ENCODE data around the gene TBC1D5.
"Not testable (repeated sequence)": the region's sequence is repeated elsewhere in the genome, so short reads cannot be mapped to it uniquely, and the experiment has no call there.

TBC1D5 gene

DNA sequence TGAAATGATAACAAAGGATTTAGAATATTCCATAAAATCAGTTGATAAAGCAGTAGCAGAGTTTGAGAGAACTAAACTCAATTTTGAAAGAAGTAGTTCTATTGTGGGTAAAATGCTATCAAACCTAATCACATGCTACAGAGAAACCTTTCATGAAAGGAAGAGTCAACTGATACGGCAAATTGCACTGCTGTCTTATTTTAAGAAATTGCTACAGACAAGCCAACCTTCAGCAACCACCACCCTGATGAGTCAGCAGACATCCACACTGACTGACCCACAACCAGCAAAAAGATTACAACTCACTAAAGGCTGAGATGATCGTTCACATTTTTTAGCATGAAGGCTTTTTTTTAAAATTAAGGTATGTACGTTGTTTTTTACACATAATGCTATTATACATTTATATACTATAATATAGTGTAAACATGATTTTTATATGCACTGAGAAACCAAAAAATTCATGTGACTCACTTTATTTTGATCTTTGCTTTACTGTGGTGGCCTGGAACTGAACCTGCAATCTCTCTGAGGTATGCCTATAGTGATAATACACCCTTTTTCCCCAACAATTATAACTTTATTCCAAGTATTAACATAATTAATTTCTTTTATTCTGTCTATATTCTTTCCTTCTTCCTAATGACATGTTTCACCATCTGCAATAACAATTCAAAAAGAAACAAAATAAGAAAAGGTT, 109.9 kb downstream of the TBC1D5 start:
- intact Hi-C loops (cut with DNase I): no loop called here
- no peak for DNase-seq

DNA sequence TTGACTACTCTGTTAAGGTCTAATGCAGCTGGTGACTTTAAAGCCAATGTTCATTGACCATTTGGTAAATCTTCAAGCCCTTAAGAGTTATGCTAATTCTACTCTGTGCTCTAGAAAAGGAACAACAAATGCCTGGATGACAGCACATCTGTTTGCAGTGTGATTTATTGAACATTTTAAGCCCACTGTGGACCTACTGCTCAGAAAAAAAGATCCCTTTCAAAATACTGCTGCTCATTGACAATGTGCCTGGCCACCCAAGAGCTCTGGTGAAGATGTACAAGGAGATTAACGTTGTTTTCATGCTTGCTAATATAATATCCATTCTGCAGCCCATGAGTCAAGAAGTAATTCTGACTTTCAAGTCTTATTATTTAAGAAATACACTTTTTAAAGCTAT, 110.8 kb downstream of the TBC1D5 start:
- DNase-seq: no peak
- intact Hi-C loops (cut with DNase I): no loop called here

DNA sequence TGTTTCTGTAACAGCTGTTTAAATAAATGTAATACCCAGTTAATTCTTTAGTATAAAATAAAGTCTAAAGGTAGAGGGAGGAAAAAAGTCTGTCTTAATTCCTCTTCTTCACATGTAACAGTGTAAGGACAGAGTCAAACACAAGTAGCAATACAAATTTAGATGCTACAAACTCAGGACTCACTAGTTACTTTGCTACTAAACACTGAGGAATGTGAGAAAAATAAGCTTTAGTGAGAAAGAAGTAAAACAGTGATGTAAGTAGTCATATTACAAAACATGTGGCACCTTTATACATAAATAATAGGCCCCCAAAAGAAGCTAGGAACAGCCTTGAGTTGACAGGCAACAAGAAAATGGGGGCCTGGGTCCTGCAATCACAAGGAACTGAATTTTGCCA, 113.0 kb downstream of the TBC1D5 start:
- DNase-seq: no peak
- intact Hi-C loops (cut with DNase I): no loop called here

DNA sequence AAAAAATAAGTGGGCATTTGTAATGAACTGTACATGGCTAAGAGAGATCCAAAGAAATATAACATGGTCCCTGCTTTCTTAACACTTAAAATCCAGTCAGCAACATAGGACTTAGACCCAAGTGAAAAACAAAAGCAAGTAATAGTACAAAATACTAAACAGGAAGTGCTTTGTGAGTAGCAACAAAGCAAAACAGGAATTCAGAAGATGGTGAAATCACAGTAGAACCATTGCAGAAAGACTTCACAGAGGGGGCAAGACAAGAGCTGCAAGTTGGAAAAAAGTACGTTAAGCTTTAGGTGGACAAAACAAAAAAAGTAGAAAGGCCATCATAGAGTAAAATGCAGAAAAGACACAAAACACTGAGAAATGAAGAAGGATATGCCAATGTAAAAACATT, 116.0 kb downstream of the TBC1D5 start:
- intact Hi-C loops (cut with DNase I): no loop called here
- no peak for DNase-seq

DNA sequence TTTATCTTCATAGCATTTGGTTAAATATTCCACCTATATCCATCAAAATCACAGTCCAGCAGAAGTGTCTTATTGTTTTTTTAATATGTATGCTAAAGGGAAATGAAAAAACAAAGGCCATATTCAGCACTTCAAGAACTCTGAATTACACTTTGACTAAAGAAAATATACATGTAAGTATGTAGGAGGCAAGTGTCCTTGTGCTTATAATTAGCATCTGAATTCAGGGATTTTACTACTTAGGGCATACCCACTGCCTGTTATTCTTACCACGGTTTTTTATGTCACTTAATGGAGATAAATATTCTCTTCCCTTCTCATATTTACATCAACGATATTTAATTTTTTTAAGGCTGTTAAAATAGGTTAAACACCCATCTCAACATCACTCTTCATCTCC, 117.3 kb downstream of the TBC1D5 start:
- intact Hi-C loops (cut with DNase I): no loop called here

DNA sequence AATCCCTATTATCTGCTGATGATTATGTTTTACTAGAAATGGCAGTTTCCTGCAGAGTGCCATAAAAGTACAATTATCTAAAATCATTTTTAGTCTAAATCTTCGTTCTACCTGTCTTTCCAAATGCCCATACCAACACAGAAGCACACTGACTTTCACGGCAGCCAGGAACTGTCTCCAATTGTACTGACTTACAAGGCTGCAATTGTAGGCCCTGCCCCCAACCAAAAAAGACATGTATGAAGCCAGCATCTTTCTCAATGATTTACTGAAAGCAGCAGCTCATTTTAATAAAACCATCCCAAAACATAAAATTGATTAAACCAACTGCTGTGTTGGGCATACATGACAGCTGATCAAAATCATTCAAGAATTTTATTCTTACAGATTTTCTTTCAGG, 119.0 kb downstream of the TBC1D5 start:
- intact Hi-C loops (cut with DNase I): no loop called here
- DNase-seq: peak in 29 of 42 donors; percentile 6 to 75 (median 38)

More for the DNA sequence above, 117.3 kb downstream of the TBC1D5 start:
- no peak for DNase-seq

DNA sequence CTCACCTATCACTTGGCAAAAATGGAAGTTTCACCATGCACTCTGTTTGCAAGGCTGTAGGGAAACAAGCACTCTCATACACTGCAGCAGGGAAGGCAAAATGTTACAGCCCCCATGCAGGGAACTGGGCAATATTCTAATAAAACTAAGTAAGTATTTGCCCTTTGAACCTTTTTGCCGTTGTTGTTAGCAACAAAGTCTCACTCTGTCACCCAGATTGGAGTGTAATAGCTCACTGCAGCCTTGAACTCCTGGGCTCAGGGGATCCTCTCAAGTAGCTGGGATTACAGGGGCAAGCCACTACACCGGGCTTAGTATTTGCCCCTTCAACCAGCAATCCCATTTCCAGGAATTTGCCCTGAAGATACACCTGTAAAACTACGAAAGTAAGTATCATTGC, 122.5 kb downstream of the TBC1D5 start:
- no peak for DNase-seq
- intact Hi-C loops (cut with DNase I): no loop called here

DNA sequence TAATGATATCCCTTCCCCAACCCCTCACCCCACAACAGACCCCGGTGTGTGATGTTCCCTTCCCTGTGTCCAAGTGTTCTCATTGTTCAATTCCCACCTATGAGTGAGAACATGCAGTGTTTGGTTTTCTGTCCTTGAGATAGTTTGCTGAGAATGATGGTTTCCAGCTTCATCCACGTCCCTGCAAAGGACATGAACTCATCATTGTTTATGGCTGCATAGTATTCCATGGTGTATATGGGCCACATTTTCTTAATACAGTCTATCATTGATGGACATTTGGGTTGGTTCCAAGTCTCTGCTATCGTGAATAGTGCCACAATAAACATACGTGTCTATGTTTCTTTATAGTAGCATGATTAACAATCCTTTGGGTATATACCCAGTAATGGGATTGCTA, 129.4 kb downstream of the TBC1D5 start:
- DNase-seq; intact Hi-C loops (cut with DNase I): not testable (repeated sequence)

DNA sequence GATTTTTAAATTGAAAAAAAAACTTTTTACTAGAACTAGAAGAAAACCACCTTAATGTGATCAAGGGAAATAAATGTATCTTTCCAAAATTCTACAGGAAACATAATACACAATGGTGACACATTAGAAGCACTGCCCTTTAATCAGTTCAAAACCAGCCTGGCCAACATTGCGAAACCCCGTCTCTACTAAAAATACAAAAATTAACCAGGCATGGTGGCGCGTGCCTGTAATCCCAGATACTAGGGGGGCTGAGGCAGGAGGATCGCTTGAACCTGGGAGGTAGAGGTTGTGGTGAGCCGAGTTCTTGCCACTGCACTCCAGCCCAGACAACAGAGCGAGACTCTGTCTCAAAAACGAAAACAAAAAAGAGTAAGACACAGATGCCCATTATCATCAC, 134.5 kb downstream of the TBC1D5 start:
- intact Hi-C loops (cut with DNase I): no loop called here
- no peak for DNase-seq

DNA sequence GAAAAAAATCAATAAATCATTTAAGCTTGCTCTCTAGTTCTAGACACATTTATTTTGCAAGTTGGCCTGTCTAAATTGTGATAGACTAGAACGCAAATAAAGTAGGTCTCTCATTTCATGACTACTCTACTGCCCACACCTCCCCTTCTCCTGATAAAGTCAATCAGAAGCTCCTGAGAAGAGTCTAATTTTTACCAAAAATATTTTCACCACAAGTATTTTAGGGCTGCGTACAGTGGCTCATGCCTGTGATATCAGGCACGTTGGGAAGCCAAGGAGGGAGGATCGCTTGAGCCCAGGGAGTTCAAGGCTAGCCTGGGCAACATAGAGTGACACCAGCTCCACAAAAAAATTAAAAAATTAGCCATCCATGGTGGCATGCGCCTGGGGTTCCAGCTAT, 136.5 kb downstream of the TBC1D5 start:
- intact Hi-C loops (cut with DNase I): no loop called here
- DNase-seq: no peak

DNA sequence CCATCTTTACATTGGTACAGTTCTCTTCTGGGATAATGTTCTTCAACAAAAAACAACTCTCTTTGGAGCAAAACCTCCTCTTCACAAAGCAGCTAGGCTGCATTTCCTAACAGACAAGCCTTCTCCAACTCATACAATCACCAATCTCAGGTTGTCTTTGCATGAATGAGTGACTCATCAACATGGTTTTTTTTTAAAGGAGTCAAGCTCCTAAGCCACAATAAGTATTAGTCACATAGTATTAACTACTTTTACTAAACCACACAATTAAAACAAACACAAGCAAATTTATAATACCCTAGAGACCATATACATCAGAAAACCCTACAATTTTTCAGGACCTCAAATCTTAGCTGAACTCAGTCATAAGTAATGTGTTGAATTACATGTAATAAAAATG, 137.4 kb downstream of the TBC1D5 start:
- peak in 1 of 42 donors; percentile 18 for DNase-seq
- intact Hi-C loops (cut with DNase I): no loop called here

DNA sequence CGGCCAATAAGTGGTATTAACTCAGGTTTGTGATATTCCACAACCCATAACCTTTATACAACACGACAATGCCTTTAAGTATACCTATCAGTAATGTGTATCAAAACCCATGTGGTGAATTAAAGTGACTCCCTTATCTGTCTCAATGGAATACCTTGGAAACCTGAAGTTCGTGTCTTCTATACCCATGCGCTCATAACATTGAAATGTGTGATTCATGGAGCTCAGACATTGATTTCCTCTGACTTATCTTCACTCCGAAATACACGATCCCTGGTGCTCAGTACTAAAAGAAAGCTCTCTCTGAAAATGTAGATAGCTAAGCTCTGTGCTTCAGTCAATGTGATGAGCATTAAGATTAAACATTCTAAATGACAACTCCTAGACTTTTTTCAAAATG, 140.3 kb downstream of the TBC1D5 start:
- intact Hi-C loops (cut with DNase I): no loop called here
- DNase-seq: no peak

DNA sequence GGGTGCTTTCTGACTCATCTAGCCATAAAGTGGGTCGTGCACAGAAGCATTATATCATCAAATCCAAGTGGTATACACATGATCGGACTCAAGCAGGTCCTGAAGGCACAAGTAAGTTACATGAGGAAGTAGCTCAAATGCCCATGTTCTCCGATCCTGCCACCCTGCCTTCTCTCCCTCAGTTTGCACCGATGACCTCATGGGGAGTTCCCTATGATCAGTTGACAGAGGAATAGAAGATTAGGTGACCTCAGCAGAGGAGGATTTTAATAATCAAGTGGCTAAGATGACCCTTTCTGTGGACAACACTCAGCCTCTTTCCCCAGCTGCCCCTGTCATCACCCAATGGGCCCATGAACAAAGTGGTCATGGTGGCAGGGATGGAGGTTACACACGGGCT, 149.5 kb downstream of the TBC1D5 start:
- intact Hi-C loops (cut with DNase I): no loop called here
- no peak for DNase-seq

DNA sequence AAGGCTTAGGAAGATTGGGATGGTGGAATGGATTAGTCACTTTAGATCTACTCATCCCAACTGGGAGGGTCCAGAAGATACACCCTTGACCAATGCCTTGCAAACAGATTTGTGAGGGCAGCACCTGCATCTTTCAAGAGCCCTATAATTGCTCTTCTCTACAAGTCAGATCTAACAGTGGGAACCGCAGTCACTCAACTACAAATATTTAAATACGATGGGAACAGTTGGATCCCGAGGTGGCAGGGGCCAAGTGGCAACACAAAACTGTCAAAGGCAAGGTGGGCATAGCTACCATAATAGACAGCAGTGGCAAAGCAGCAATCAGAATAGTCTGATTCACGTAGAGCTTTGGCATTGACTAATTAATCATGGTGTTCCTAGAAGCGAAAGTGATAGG, 152.0 kb downstream of the TBC1D5 start:
- DNase-seq: no peak
- intact Hi-C loops (cut with DNase I): no loop called here

DNA sequence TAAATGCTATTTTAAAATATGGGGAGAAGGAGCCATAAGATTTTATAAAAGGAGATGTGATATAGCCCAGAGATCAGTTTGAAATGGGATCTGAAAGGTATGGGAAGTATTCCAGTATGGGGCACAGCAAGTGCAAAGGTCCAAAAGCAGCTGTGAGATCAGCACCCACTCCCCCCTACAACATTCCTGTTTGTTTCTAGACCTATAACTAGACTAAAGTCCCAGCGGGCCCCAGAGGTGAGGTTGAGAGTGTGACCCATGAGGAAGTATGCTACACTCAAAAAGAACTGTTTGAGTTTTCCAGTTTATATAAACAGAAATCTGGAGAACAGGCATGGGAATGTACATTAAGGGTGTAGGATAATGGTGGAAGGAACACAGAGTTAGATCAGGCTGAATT, 152.5 kb downstream of the TBC1D5 start:
- intact Hi-C loops (cut with DNase I): no loop called here

DNA sequence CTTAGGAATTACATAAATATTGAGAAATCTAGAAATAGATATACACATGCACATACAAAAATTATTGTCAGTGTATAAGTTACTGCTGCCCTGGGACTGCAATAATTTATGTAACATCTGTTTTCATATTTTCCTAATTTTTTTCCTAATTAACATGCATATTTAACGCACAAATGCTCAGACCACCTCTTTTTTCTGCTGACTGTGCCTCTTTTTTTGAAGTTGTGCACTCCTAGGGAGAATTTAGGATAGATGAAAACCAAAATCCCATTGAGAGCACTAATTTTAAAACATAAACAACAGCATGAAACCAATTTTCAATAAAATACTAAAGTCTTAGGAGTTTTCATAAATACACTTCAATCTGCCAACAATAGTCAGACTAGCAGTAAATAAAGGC, 154.0 kb downstream of the TBC1D5 start:
- intact Hi-C loops (cut with DNase I): no loop called here
- no peak for DNase-seq

More for the DNA sequence above, 152.5 kb downstream of the TBC1D5 start:
- no peak for DNase-seq

DNA sequence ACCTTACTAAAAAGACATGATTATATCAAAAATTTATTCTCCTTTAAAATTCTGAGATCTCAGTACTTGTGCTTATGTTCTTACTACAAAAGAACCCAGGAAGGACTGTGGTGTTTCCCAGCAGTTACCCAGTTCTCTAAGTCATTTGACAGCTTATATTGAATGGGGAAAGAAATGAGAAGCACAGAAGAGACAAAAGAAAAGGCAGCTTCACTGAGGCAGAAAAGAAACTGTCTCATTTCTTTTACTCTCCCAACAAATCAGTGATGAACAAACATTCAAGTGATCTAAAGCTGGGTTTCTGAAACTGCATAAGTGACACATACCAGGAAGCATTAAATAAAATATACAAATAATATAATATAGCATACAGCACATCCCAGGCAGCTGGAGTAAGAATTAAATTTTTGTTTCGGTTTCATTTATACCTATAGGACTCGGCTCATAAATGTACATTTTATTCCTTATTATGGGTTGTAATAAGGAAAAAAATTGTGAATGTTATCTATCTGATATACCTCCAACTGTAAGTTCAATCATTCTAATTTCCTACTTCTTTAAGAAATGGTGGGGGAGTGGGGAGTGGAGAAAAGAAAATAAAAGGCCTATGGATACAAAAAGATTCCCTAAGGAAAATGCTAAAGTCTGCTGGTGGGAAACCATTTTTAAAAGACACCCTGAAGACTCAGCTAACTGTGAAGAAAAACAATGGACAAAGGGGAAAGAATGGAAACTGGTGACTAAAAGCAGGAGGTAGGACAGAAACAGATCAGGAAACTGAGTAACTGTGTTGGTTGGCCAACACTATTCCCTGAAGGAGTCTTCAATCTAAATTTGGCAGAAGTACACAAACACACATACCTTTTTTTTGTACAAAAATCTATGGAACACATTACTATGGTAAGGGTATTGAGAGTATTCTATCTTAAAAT, 156.8 kb downstream of the TBC1D5 start:
- DNase-seq: no peak
- intact Hi-C loops (cut with DNase I): no loop called here

DNA sequence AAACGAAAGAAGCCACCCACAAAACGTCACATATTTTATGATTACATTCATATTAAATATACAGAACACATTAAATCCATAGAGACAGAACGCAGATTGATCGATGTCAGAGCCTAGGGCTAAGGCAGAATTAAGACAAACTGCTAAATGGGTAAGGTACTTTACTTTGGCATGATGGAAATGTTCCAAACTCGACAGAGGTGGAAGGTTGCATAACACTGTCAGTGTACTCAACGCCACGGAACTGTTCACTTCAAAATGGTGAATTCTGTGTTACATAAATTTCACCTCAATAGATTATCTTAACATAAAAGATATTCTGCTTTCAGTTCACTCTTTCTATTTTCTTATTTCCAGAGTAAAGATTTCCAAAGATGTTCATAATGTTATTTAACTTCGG, 158.4 kb downstream of the TBC1D5 start:
- intact Hi-C loops (cut with DNase I): no loop called here
- peak in 5 of 42 donors; percentile 3 to 43 (median 23) for DNase-seq

DNA sequence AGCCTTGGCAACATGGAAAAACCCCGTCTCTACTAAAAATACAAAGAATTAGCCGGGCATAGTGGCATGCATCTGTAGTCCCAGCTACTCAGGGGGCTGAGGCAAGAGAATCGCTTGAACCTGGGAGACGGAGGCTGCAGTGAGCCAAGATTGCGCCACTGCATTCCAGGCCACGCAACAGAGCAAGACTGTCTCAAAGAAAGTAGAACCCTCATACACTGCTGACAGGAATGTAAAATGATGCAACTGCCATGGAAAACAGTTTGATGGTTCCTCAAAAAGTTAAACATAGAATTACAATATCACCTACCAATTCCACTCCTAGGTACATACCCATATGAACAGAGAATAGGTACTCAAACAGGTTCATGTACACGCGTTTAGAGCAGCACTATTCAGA, 158.9 kb downstream of the TBC1D5 start:
- no peak for DNase-seq
- intact Hi-C loops (cut with DNase I): no loop called here

DNA sequence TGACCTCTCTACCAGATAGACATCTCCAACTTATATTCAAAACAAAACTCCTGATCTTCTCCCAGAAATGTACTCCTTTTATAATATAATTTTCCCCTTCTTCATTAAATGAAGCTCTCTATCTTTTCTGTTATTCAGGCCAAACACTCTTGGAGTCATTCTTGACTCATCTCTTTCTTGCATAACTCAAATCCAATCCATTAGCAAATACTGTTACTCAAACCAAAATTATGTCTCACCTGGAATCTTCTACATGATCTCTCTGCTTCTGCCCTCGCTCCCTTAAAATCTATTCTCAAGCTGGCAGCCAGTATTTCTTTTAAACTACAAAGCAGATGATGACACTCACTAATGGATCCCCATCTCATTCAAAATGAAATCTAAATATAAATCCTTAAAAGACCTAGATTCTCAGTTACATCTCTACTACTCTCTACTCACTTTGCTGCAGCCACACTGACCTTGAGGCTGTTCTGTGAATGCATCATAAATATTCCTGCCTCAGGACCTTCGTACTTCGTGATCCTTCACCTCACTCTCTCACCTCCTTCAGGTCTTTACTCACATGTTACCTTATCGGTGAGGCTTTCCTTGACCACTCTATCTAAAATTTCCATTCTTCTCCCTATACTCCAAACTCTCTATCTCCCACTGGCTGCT, 160.9 kb downstream of the TBC1D5 start:
- intact Hi-C loops (cut with DNase I): no loop called here
- no peak for DNase-seq

Measured in head of caudate nucleus (tissue), 42 donors.